ENCODE measurements around the gene MRPS6. TPM values are rescaled to one million over a fixed set of nuclear protein-coding genes. Genes with fewer than 3 reads are reported as not detected.
A peak's percentile ranks its signal among the peaks of the same experiment; 100 is the strongest.

The MRPS6 gene
- total and polyA plus RNA-seq, 2 of the 13 experiments (the other 11 are each of a cell fraction or from before 2014, with no cell fraction given), result 14.2 to 26.9 TPM

GRCh38 chr21:34073032-34073748 is at the start of gene MRPS6, which contains the start of gene SLC5A3 (continued):
- TF ChIP-seq ZBTB38 (CRISPR knock-in tag; IDR thresholded peaks at IDR 0.05), result no peak
- TF ChIP-seq ZKSCAN5 (CRISPR knock-in tag; IDR thresholded peaks at IDR 0.05), result no peak
- no peak for TF ChIP-seq ZFP36L1 (CRISPR knock-in tag; IDR thresholded peaks at IDR 0.05)
- TF ChIP-seq ZNF556 (CRISPR knock-in tag; IDR thresholded peaks at IDR 0.05; ENCODE audit: borderline replicate concordance), result no peak
- no peak for TF ChIP-seq EHMT2 (IDR thresholded peaks at IDR 0.05; ENCODE audit: borderline replicate concordance, low read depth, low read length)
- 0 out of 2 replicates have a peak, but pooled peaks have one; percentile 54 for TF ChIP-seq ZNF430 (CRISPR knock-in tag; IDR thresholded peaks at IDR 0.05)
- TF ChIP-seq ZC3H13 (CRISPR knock-in tag; IDR thresholded peaks at IDR 0.05), result peak; percentile 63; the same call in 1 of the 2 replicates
- TF ChIP-seq ZNF660 (CRISPR knock-in tag; IDR thresholded peaks at IDR 0.05; ENCODE audit: borderline replicate concordance, low read depth), result no peak
- no peak for TF ChIP-seq GZF1 (CRISPR knock-in tag; IDR thresholded peaks at IDR 0.05)
- TF ChIP-seq KDM5B (CRISPR knock-in tag; IDR thresholded peaks at IDR 0.05; ENCODE audit: borderline replicate concordance), result no peak
- no peak for TF ChIP-seq SNRNP70 (IDR thresholded peaks at IDR 0.05; ENCODE audit: low read depth, low read length)
- no peak for TF ChIP-seq ZBED4 (CRISPR knock-in tag; IDR thresholded peaks at IDR 0.05; ENCODE audit: borderline replicate concordance)
- no peak for TF ChIP-seq DNMT1 (CRISPR knock-in tag; IDR thresholded peaks at IDR 0.05)
- TF ChIP-seq ZBTB40 (IDR thresholded peaks at IDR 0.05), result no peak
- no peak for TF ChIP-seq ZBTB40 (CRISPR knock-in tag; IDR thresholded peaks at IDR 0.05)

All from HepG2 (cell line).